DND-41 (cell line): ENCODE data around the gene CRHR2.
"Not testable (repeated sequence)": the region's sequence is repeated elsewhere in the genome, so short reads cannot be mapped to it uniquely, and the experiment has no call there.

Experiments used
- ATAC-seq: fragments of 200-7000 bp; cut with Tn5 transposase; 3 replicates; pipeline ENCODE4 v1.9.1; 2021; ENCODE audit warnings: low read depth; ENCODE audit not compliant: insufficient read depth
- DNase-seq: peaks from one replicate; pipeline ENCODE4 v3.0.0-alpha.2; 2020
- H2AFZ ChIP-seq: 2 replicates; pipeline ENCODE4 v1.6.0; 2012; ENCODE audit warnings: low read depth, low read length
- H3K27ac ChIP-seq: 2 replicates; pipeline ENCODE4 v1.5.1; 2012; ENCODE audit warnings: low read length, inconsistent platforms
- H3K27me3 ChIP-seq: fragments of 200-600 bp; sonication (generic); 2 replicates; pipeline ENCODE4 v1.6.0; 2012; ENCODE audit warnings: low read length, mild to moderate bottlenecking, inconsistent platforms; ENCODE audit not compliant: insufficient read depth, poor library complexity
- H3K36me3 ChIP-seq: 2 replicates; pipeline ENCODE4 v1.5.1; 2012; ENCODE audit warnings: low read length, inconsistent platforms; ENCODE audit not compliant: insufficient read depth
- H3K4me1 ChIP-seq: 2 replicates; pipeline ENCODE4 v1.5.1; 2012; ENCODE audit warnings: mild to moderate bottlenecking, low read length; ENCODE audit not compliant: insufficient read depth
- H3K4me2 ChIP-seq: 2 replicates; pipeline ENCODE4 v1.6.0; 2012; ENCODE audit warnings: mild to moderate bottlenecking, moderate library complexity, low read length, inconsistent platforms; ENCODE audit not compliant: insufficient read depth
- H3K4me3 ChIP-seq, 2 experiments: fragments of 200-600 bp in 1 of 2; shearing (Covaris generic) in 1 of 2; 2 replicates each; pipeline ENCODE4 v1.5.1; 2012 to 2016; ENCODE audit warnings: inconsistent platforms in 2 of 2, low read length in 2 of 2, mild to moderate bottlenecking in 2 of 2, low read depth in 1 of 2, moderate library complexity in 1 of 2
- H3K79me2 ChIP-seq: 2 replicates; pipeline ENCODE4 v1.6.0; 2012; ENCODE audit warnings: low read length, inconsistent platforms; ENCODE audit not compliant: insufficient read depth
- H3K9ac ChIP-seq: 2 replicates; pipeline ENCODE4 v1.6.0; 2012; ENCODE audit warnings: low read depth, mild to moderate bottlenecking, inconsistent platforms, low read length, moderate library complexity
- H3K9me3 ChIP-seq: 2 replicates; pipeline ENCODE4 v1.5.1; 2012; ENCODE audit warnings: low read length, moderate library complexity, mild to moderate bottlenecking, inconsistent platforms; ENCODE audit not compliant: insufficient read depth, severe bottlenecking
- H4K20me1 ChIP-seq: 2 replicates; pipeline ENCODE4 v1.6.0; 2012; ENCODE audit warnings: low read length; ENCODE audit not compliant: insufficient read depth
- CTCF ChIP-seq: IDR thresholded peaks from 2 replicates; pipeline ENCODE4 v1.5.1; 2012; ENCODE audit warnings: borderline replicate concordance, low read length, moderate library complexity, mild to moderate bottlenecking; ENCODE audit not compliant: poor library complexity, severe bottlenecking; ENCODE audit errors: extremely low read depth
- EZH2 ChIP-seq: IDR thresholded peaks from 3 replicates; pipeline ENCODE4 v1.6.1; 2012; ENCODE audit warnings: borderline replicate concordance, low read depth, mild to moderate bottlenecking, moderate library complexity, low read length, inconsistent platforms; ENCODE audit not compliant: severe bottlenecking

Gene CRHR2

GRCh38 chr7:30642789-30643188 lies 39.5 kb downstream of the CRHR2 start:
- Histone ChIP-seq H3K9ac (no peak overlapping the region), H4K20me1 (no peaks in the 10 kb centered on the region; the same call in 1 of the 2 replicates), H3K36me3 (peaks cover 23% of the 10 kb centered on the region; the same call in 1 of the 2 replicates), H2AFZ (no peak overlapping the region), H3K27me3 (no peaks in the 10 kb centered on the region), H3K4me3 (no peak overlapping the region), H3K4me1 (no peaks in the 10 kb centered on the region), H3K79me2 (no peaks in the 10 kb centered on the region), H3K9me3 (no peaks in the 10 kb centered on the region), H3K4me2 (no peak overlapping the region), H3K27ac (no peak overlapping the region)
- no peak for TF ChIP-seq EZH2
- TF ChIP-seq CTCF = no peak
- no peak for ATAC-seq
- DNase-seq = no peak

- not testable (repeated sequence) for H3K9ac ChIP-seq, ATAC-seq, H3K4me3 ChIP-seq
These were observed 39.9 kb downstream of the CRHR2 start for GRCh38 chr7:30642322-30642721.

GRCh38 chr7:30635798-30636197 lies 46.5 kb downstream of the CRHR2 start:
- H4K20me1 ChIP-seq = no peaks in the 10 kb centered on the region
- no peak for TF ChIP-seq EZH2
- no peak for TF ChIP-seq CTCF
- DNase-seq (no peak), ATAC-seq (peak; percentile 24; the same call in 1 of the 3 replicates)
- no peak overlapping the region for H3K4me3 ChIP-seq
- 0 out of 2 replicates have a peak, but pooled peaks cover 7% of the 10 kb centered on the region for H3K79me2 ChIP-seq
- no peak overlapping the region for H3K27ac ChIP-seq
- H3K36me3 ChIP-seq = peaks cover 54% of the 10 kb centered on the region
- H3K4me1 ChIP-seq = no peaks in the 10 kb centered on the region
- H3K4me2 ChIP-seq = no peak overlapping the region
- H3K9me3 ChIP-seq = no peaks in the 10 kb centered on the region
- no peak overlapping the region for H2AFZ ChIP-seq
- H3K27me3 ChIP-seq = no peaks in the 10 kb centered on the region
- H3K9ac ChIP-seq = no peak overlapping the region

More at GRCh38 chr7:30642322-30642721, 39.9 kb downstream of the CRHR2 start:
- H3K36me3 ChIP-seq = peaks cover 23% of the 10 kb centered on the region; the same call in 1 of the 2 replicates
- not testable (repeated sequence) for H3K4me1 ChIP-seq, H3K27me3 ChIP-seq, H4K20me1 ChIP-seq, H3K9me3 ChIP-seq, DNase-seq, H3K79me2 ChIP-seq, H3K4me2 ChIP-seq, H2AFZ ChIP-seq, H3K27ac ChIP-seq

GRCh38 chr7:30634634-30635201 lies 47.5 kb downstream of the CRHR2 start:
- Histone ChIP-seq H3K9ac (no peak overlapping the region), H3K27ac (no peak overlapping the region), H3K36me3 (peaks cover 65% of the 10 kb centered on the region), H3K4me3 (no peak overlapping the region), H2AFZ (no peak overlapping the region), H3K9me3 (no peaks in the 10 kb centered on the region), H4K20me1 (no peaks in the 10 kb centered on the region), H3K4me2 (no peak overlapping the region), H3K27me3 (no peaks in the 10 kb centered on the region), H3K4me1 (no peaks in the 10 kb centered on the region), H3K79me2 (0 out of 2 replicates have a peak, but pooled peaks cover 7% of the 10 kb centered on the region)
- DNase-seq = no peak
- peak; percentile 24; the same call in 1 of the 3 replicates for ATAC-seq
- TF ChIP-seq CTCF (no peak), EZH2 (no peak)
